HS-5 (cell line): ENCODE measurements around the gene OPN4.
"Not testable (repeated sequence)": the region's sequence is repeated elsewhere in the genome, so short reads cannot be mapped to it uniquely, and the experiment has no call there.

ENCODE experiments used
- DNase-seq: peaks from one replicate; pipeline ENCODE4 v3.0.0-alpha.2; 2012; ENCODE audit warnings: low read depth

The OPN4 gene

GRCh38 chr10:86654411-86655172, at the start of gene OPN4:
OPN4 (plus strand) TSS chr10:86654547; CDS start chr10:86654784, 237 bp downstream.
- no peak for DNase-seq

GRCh38 chr10:86607674-86608073, 46.7 kb upstream of the OPN4 start:
- no peak for DNase-seq

- no peak for DNase-seq
Observed at GRCh38 chr10:86609920-86610319, 44.4 kb upstream of the OPN4 start.

DNA sequence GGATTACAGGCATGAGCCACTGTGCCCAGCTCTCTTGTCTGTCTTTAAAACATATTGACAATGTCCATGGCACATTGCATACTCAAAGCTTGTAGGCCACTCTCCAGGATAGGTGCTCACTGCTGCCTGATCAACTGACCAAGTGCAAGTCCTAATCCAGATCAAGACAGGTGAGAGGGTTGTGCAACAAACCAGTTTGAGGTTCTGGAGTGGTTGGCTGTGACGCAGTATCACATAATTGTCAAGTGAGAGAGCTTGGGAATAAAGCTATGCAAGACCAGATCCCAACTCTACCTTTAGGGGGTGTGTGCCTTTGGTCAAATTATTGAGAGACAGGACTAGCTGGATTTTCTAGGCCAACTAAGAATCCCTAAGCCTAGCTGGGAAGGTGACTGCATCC, 43.0 kb upstream of the OPN4 start:
- no peak for DNase-seq

DNA sequence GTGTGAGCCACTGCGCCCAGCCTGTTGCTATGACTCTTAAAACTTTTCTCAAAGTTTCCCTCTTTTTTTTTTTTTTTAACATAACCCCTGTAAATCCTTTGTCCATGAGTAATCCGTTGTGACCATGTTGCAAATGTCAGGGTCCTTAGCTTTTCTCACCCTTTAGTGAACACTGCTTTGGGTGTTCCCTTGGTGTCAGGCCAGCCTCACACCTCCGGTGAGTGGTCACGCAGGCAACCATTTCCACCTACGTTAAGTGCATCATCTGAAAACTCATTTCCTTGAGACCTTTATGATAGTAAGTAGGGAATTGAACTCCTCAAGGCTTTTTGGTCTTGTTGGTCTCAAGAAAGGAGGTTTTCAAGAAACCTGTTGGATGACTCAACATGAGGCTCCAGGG, 41.3 kb upstream of the OPN4 start:
- DNase-seq: no peak

GRCh38 chr10:86613905-86614304, 40.4 kb upstream of the OPN4 start:
- DNase-seq: no peak

DNA sequence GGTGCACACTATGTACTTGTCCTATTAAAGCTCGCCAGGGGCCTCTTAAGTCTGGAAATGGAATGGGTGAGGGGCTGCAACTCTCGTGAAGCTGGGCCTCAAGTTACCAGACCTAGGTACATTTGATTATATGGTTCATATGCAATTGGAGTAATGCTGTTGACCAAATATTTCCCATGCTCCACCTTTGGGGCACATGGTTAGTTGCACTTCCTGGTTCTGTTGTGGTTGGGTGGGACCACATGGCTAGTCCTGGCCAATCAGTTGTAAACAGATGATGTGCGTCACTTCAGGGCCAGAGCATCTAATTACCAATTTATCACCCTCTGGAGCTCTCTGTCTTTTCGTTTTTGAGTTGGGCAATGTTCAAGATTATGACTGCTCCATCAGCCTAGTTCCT, 39.5 kb upstream of the OPN4 start:
- DNase-seq: no peak

DNA sequence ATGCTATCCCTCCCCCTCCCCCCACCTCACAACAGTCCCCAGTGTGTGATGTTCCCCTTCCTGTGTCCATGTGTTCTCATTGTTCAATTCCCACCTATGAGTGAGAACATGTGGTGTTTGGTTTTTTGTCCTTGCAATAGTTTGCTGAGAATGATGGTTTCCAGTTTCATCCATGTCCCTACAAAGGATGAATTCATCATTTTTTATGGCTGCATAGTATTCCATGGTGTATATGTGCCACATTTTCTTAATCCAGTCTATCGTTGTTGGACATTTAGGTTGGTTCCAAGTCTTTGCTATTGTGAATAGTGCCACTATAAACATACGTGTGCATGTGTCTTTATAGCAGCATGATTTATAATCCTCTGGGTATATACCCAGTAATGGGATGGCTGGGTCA, 37.1 kb upstream of the OPN4 start:
- not testable (repeated sequence) for DNase-seq

GRCh38 chr10:86628311-86628710, 26.0 kb upstream of the OPN4 start:
- no peak for DNase-seq

DNA sequence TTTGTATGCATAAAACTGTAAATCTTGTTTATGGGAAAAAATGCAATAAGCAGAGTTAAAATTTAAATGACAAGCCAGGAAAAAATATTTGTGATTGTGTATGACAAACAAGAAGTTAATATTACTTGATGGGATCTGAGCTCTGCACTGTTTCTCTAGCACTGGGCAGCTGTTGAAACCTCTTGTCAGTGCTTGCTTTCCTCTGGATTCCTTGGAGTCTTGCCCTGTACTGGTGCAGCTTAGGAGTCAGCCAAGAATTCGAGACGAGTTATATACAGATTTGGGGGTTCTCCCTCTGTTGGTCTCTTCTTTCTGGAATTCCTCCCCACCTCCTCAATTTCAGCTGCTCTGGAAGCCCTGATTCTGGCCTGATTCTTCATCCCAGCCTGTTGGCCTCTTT, 24.3 kb upstream of the OPN4 start:
- DNase-seq: no peak

GRCh38 chr10:86632009-86632800, 22.1 kb upstream of the OPN4 start:
- DNase-seq: no peak

GRCh38 chr10:86632951-86633350, 21.4 kb upstream of the OPN4 start:
- no peak for DNase-seq

DNA sequence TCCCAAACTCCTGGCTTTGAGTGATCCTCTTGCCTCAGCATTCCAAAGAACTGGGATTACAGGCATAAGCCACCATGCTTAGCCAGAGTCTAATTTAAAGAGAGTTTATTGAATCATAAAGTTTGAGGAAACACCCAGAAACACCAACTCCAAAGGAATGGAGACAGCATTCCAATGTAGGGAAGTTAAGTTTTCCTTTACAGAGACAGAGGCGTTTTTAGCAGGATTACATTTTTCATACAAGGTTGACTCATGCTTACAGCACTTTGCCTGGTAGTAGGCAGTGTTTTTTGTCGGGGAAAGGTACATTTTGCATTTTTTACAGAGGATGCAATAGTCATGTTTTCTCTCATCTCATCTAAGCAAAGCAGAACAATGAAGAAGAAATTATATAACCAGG, 18.9 kb upstream of the OPN4 start:
- peak; percentile 76 for DNase-seq

DNA sequence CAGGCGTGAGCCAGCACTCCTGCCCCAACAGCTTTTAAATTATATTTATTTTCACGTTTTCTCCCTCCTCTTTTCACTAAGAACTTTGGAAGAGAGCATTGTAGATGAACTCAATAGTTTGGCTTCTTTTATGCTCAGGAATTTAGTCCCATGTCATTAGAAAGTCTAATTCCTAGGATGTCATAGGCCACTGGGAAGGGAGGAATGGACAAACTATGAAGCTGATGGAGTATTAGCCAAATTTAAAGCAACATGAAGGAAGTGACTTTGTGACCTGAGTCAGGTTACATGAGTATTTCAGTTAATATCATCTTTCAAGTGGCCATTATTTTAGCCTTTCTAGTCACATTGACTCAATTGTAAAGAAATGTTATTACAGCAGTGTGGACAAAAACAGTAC, 18.0 kb upstream of the OPN4 start:
- DNase-seq: no peak

GRCh38 chr10:86642021-86642420, 12.3 kb upstream of the OPN4 start:
- no peak for DNase-seq

DNA sequence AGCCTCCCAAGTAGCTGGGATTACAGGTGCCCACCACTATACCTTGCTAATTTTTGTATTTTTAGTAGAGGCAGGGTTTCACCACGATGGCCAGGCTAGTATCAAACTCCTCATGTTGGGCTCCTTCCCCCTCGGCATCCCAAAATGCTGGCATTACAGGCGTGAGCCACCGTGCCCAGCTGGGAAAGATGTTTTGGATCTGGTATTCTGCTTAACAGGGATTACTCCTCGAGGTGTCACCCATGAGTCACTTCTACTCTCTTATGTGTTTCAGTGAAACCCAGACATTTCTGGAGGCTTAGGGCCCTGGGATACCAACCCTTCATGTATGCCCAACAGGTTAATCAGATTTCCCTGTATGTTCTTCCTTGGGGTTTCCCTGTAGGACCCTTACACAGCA, 11.8 kb upstream of the OPN4 start:
- no peak for DNase-seq

GRCh38 chr10:86644152-86644793, 10.1 kb upstream of the OPN4 start:
- no peak for DNase-seq

DNA sequence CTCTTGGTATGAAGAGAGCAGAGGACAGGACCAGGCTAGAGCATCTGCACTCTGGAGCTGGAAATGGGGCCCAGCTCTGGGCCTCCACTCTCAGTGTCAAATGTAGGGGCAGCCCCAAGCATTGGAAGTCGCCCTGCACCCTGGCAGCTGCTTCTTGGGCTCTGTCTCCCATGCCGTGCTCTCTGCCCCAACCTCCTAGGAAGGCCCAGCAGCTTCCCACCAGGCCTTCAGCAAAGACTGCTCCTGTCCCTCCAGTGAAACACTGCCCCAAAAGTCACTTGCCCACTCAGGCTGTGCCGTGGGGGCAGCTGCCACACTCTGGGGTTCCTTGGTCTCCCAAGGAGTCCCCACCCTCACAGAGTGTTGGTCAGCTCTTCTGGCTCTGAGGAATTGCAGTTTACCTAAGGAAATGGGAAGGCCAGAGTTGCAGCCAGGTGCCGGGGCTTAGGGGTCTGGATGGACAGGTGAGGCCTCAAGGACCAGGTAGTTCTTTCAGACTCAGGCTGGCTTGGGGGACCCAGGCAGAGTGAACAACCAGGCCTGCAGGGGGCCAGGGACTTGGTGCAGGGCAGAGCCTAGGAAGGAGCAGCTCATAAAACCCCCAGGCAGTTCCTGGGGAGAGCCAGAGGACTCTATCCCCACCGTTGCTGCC, 9.4 kb upstream of the OPN4 start:
- no peak for DNase-seq

DNA sequence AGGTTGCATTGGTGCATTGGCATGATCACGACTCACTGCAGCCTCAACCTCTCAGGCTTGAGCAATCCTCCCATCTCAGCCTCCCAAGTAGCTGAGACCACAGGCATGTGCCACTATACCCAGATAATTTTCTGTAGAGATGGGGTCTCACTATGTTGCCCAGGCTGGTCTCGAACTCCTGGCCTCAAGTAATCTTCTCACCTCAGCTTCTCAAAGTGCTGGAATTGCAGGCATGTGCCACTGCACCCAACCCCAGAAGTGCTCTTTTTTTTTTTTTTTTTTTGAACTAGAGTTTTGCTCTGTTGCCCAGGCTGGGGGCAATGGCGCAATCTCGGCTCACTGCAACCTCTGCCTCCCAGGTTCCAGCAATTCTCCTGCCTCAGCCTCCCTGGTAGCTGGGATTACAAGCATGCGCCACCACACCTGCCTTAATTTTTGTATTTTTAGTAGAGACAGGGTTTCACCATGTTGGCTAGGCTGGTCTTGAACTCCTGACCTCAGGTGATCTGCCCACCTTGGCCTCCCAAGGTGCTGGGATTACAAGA, 8.7 kb upstream of the OPN4 start:
- DNase-seq: not testable (repeated sequence)

DNA sequence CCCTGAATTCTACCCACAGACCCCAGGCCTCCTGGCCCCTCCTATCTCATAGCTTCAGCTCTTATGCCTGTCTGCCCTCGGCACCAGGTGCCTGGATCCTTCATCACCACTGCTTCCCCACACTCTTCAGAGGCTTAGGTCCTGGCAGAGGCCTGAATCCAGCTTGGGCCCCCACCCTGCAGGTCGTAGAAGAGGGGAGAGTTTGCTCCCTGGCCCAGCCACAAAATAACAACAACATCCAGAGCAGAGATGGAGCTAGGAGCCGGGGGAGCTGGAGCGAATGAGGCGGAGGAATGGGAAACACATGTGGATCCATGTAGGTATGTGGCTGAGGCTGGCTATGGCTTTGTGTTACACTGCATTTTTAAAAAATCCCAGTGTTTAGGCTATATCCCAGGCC, 7.8 kb upstream of the OPN4 start:
- DNase-seq: no peak

GRCh38 chr10:86646933-86647332, 7.4 kb upstream of the OPN4 start:
- no peak for DNase-seq
